Gastroesophageal sphincter (tissue), 4 donors: ENCODE data around the gene CTLA4. TPM values are rescaled to one million over a fixed set of nuclear protein-coding genes. Genes with fewer than 3 reads are reported as not detected.

Experiments used
- ATAC-seq: fragments of 150-250 bp; one replicate; pipeline ENCODE4 v1.9.1; 2016; ENCODE audit warnings: mild to moderate bottlenecking, moderate library complexity
- H3K27ac ChIP-seq, 4 donors: fragments of 200-600 bp; sonication (generic) in 3 of 4; 1 replicate in 3 of 4; 2 replicates in 1 of 4; pipeline ENCODE4 v1.5.1; 2016 to 2019
- H3K27me3 ChIP-seq: fragments of 200-600 bp; sonication (generic); one replicate; pipeline ENCODE4 v1.5.1; 2019
- H3K36me3 ChIP-seq, 2 donors: fragments of 200-600 bp; sonication (generic); one replicate each; pipeline ENCODE4 v1.5.1; 2019; ENCODE audit warnings: control low read depth in 1 of 2
- H3K4me1 ChIP-seq, 3 donors: fragments of 200-600 bp; sonication (generic); 1 replicate in 2 of 3; 2 replicates in 1 of 3; pipeline ENCODE4 v1.5.1; 2016 to 2019; ENCODE audit warnings: control low read depth in 2 of 3
- H3K4me3 ChIP-seq, 2 donors: fragments of 200-600 bp; sonication (generic); one replicate each; pipeline ENCODE4 v1.5.1; 2019; ENCODE audit warnings: mild to moderate bottlenecking in 1 of 2, moderate library complexity in 1 of 2
- H3K9me3 ChIP-seq, 3 donors: fragments of 200-600 bp; sonication (generic); one replicate each; pipeline ENCODE4 v1.5.1; 2017 to 2019; ENCODE audit warnings: control low read depth in 2 of 3
- CTCF ChIP-seq, 4 experiments: fragments of 200-600 bp in 2 of 4; fragments of 450-650 bp in 2 of 4; sonication (generic) in 1 of 4; IDR thresholded peaks; one replicate each; pipeline ENCODE4 v1.5.1; 2017 to 2019; ENCODE audit warnings: antibody characterized with exemption in 4 of 4, mild to moderate bottlenecking in 2 of 4, moderate library complexity in 2 of 4
- EP300 ChIP-seq: sonication (generic); formaldehyde crosslinking; IDR thresholded peaks from one replicate; pipeline ENCODE4 v1.6.1; 2017; ENCODE audit warnings: antibody characterized with exemption, mild to moderate bottlenecking
- POLR2A ChIP-seq, 2 donors: fragments of 450-650 bp; IDR thresholded peaks; one replicate each; pipeline ENCODE4 v1.6.1; 2017; ENCODE audit warnings: antibody characterized with exemption in 2 of 2, mild to moderate bottlenecking in 2 of 2, moderate library complexity in 1 of 2
- POLR2AphosphoS5 ChIP-seq: sonication (generic); formaldehyde crosslinking; IDR thresholded peaks from one replicate; pipeline ENCODE4 v1.6.1; 2017; ENCODE audit warnings: antibody characterized with exemption
- WGBS, 2 donors: methylation state at CpG; one replicate each; pipeline ENCODE4 v1.1.5; 2018; ENCODE audit warnings: low coverage in 1 of 2; 5-methylcytosine and 5-hydroxymethylcytosine counted together
- total RNA-seq, 4 donors: library from RNA; depleted of rRNA; stranded (reverse); fragments of >200 nt; gene quantifications; one replicate each; pipeline ENCODE4 v1.1.0, GENCODE V29; 2016

Gene CTLA4
- total RNA-seq, 4 donors from 2014 or later: 0.81 TPM; not detected in 3

- Histone ChIP-seq H3K27me3 (no peaks in the 10 kb centered on the region), H3K36me3 (no peaks in the 10 kb centered on the region), H3K27ac (no peak overlapping the region), H3K4me3 (no peak overlapping the region), H3K4me1 (no peaks in the 10 kb centered on the region), H3K9me3 (no peaks in the 10 kb centered on the region)
- WGBS, 2 donors: 89% methylated on average over 5 to 6 of the region's 9 CpGs
- ATAC-seq: no peak
- no peak for TF ChIP-seq EP300
- TF ChIP-seq POLR2A (IDR thresholded peaks at IDR 0.05): no peak
- no peak for TF ChIP-seq CTCF (IDR thresholded peaks at IDR 0.05)
- no peak for TF ChIP-seq POLR2AphosphoS5
Observed at GRCh38 chr2:203830304-203831055, 37.1 kb upstream of the CTLA4 start.

DNA sequence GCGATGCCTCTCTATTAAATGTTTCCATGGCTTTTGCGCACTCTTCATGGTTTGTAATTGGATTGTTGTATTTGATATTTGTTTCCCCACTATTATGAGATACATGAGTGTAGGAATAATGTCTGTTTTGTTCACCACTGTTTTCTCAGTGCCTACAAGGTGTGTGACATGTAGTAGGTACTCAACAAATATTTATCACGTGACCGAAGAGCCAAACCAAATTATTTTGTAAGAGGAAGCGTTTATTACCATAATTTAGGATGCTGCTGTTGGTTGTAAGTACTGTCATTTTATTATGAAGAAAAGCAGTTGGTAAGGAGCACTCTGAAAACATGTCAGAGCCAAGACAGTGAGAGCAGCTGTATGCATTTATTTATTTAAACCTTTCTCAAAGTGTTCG, 32.2 kb upstream of the CTLA4 start:
- no peaks in the 10 kb centered on the region for H3K4me1 ChIP-seq
- no peak for ATAC-seq
- TF ChIP-seq POLR2A (IDR thresholded peaks at IDR 0.05) (no peak), EP300 (no peak), POLR2AphosphoS5 (no peak), CTCF (IDR thresholded peaks at IDR 0.05) (no peak)
- no peaks in the 10 kb centered on the region for H3K27me3 ChIP-seq
- no peak overlapping the region for H3K27ac ChIP-seq
- 76 to 84% methylated on average over 6 of the region's 6 CpGs for WGBS, 2 donors
- H3K4me3 ChIP-seq: no peak overlapping the region
- H3K9me3 ChIP-seq: no peaks in the 10 kb centered on the region
- no peaks in the 10 kb centered on the region for H3K36me3 ChIP-seq

- no peak overlapping the region for H3K27ac ChIP-seq
- ATAC-seq: no peak
- H3K4me3 ChIP-seq: no peak overlapping the region
- 88 to 89% methylated on average over 11 to 16 of the region's 19 CpGs for WGBS, 2 donors
- no peaks in the 10 kb centered on the region for H3K36me3 ChIP-seq
- H3K27me3 ChIP-seq: no peaks in the 10 kb centered on the region
- H3K4me1 ChIP-seq: no peaks in the 10 kb centered on the region
- no peaks in the 10 kb centered on the region for H3K9me3 ChIP-seq
- TF ChIP-seq POLR2A (IDR thresholded peaks at IDR 0.05) (no peak), EP300 (no peak), POLR2AphosphoS5 (no peak), CTCF (IDR thresholded peaks at IDR 0.05) (no peak)
Observed at GRCh38 chr2:203835892-203836800, 31.4 kb upstream of the CTLA4 start.

DNA sequence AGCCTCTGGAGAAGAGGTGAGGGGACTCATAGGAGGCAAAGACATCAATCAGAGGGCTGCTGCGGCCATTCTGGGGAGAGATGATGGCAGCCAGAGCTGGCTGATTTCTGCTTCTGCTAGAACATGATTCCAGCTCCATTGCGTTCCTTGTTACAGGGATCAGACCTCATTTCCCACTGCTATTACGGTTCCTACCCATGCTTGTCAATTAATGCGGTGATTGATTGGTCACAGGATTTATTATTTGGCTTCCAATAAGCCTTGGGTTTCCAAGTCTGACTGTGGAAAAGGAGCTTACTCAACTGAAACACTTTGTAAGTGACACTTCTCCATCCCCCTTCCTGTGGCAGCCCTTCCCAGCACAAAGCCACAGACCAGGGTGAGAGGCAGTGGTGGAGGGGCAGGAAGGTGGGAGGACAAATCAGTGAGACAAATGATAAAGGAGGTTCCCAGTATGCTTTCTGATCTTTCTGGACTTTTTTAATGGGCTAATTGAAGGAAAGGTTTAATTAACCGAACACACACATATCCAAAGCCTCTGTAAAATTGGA, 26.8 kb upstream of the CTLA4 start:
- Histone ChIP-seq H3K36me3 (no peaks in the 10 kb centered on the region), H3K4me3 (no peak overlapping the region), H3K27ac (no peak overlapping the region), H3K9me3 (no peaks in the 10 kb centered on the region), H3K4me1 (no peaks in the 10 kb centered on the region), H3K27me3 (no peaks in the 10 kb centered on the region)
- TF ChIP-seq EP300 (no peak), POLR2A (IDR thresholded peaks at IDR 0.05) (no peak)
- WGBS, 2 donors: 67 to 77% methylated on average over 2 to 3 of the region's 5 CpGs
- ATAC-seq: no peak

- H3K36me3 ChIP-seq: no peaks in the 10 kb centered on the region
- TF ChIP-seq POLR2A (IDR thresholded peaks at IDR 0.05) (no peak), CTCF (IDR thresholded peaks at IDR 0.05) (no peak), EP300 (no peak), POLR2AphosphoS5 (no peak)
- ATAC-seq: no peak
- no peaks in the 10 kb centered on the region for H3K9me3 ChIP-seq
- H3K4me3 ChIP-seq: no peak overlapping the region
- no peaks in the 10 kb centered on the region for H3K27me3 ChIP-seq
- 93 to 98% methylated on average over 4 to 5 of the region's 5 CpGs for WGBS, 2 donors
- no peak overlapping the region for H3K27ac ChIP-seq
- H3K4me1 ChIP-seq: no peaks in the 10 kb centered on the region
Observed at GRCh38 chr2:203841654-203842053, 25.9 kb upstream of the CTLA4 start.
